GM12878 (cell line): Measurements from ENCODE around the gene IMMP2L.

Experiments
- CREB1 ChIP-seq: IDR thresholded peaks from 2 replicates; pipeline ENCODE4 v1.6.1; 2012; ENCODE audit warnings: low read depth, mild to moderate bottlenecking, inconsistent platforms
- CTCF ChIP-seq, 3 experiments: IDR thresholded peaks in 2 of 3; conservative IDR thresholded peaks in 1 of 3; 2 replicates each; pipeline ENCODE4 v1.5.1; 2011; ENCODE audit warnings: low read depth in 3 of 3, low read length in 3 of 3, mild to moderate bottlenecking in 3 of 3, control low read depth in 2 of 3, moderate library complexity in 2 of 3, inconsistent platforms in 1 of 3, mixed read lengths in 1 of 3; ENCODE audit not compliant: control insufficient read depth in 2 of 3, insufficient read depth in 1 of 3; ENCODE audit errors: extremely low read depth in 1 of 3
- HDAC6 ChIP-seq: fragments of 200-600 bp; sonication (generic); IDR thresholded peaks from one replicate; pipeline ENCODE4 v1.8.0; 2017; ENCODE audit warnings: antibody characterized with exemption; ENCODE audit not compliant: unreplicated experiment
- JUNB ChIP-seq: IDR thresholded peaks from 2 replicates; pipeline ENCODE4 v1.6.1; 2016; ENCODE audit warnings: antibody characterized with exemption, mild to moderate bottlenecking
- NFXL1 ChIP-seq: fragments of 450-650 bp; IDR thresholded peaks from 2 replicates; pipeline ENCODE4 v1.6.1; 2017; ENCODE audit warnings: antibody characterized with exemption, mild to moderate bottlenecking, borderline replicate concordance
- POLR2A ChIP-seq: IDR thresholded peaks from 2 replicates; pipeline ENCODE4 v1.6.1; 2011; ENCODE audit warnings: low read depth, mild to moderate bottlenecking, low read length
- SIX5 ChIP-seq: IDR thresholded peaks from 2 replicates; pipeline ENCODE4 v1.6.1; 2011; ENCODE audit warnings: mild to moderate bottlenecking, low read depth, low read length, moderate library complexity; ENCODE audit not compliant: severe bottlenecking
- TBL1XR1 ChIP-seq: IDR thresholded peaks from 2 replicates; pipeline ENCODE4 v1.6.1; 2012; ENCODE audit warnings: low read depth, low read length, improper control_type of control experiment
- YY1 ChIP-seq: IDR thresholded peaks from 2 replicates; pipeline ENCODE4 v1.6.1; 2011; ENCODE audit warnings: low read depth, mild to moderate bottlenecking, low read length
- TF ChIP-seq, protein P1 (sequence below): IDR thresholded peaks from 2 replicates; pipeline ENCODE4 v1.6.1; 2012; ENCODE audit warnings: low read depth, low read length, improper control_type of control experiment

DNA sequence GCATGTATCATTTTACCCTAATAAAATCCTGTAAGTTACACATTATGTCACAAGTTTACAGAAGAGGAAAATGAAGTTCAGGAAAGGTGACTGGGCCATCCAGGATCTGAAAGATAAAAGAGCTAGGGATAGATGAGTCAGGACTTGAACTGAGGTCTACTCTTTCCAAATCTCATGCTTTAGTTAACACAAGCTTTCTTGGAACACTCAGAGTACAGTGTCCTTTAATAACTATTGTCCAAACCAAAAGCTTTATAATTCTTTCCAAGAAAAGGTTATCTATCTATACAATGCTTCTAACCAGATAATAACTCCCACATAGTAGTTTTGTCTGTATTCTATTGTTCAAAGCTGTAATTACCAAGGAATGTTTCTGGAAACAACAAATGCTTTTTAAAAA lies 306.7 kb downstream of the IMMP2L start:
- TF ChIP-seq SIX5 (no peak), CTCF (IDR thresholded peaks at IDR 0.05 in 2 of 3, conservative IDR thresholded peaks at IDR 0.05 in 1 of 3; ENCODE audit: control insufficient read depth in 2 of 3, extremely low read depth in 1 of 3, insufficient read depth in 1 of 3, low read depth in 3 of 3, low read length in 3 of 3) (no peak), HDAC6 (no peak), TBL1XR1 (no peak), JUNB (no peak), POLR2A (no peak), YY1 (no peak), CREB1 (no peak), NFXL1 (no peak)
- TF ChIP-seq, protein P1, sequence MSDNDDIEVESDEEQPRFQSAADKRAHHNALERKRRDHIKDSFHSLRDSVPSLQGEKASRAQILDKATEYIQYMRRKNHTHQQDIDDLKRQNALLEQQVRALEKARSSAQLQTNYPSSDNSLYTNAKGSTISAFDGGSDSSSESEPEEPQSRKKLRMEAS = no peak
